Measurements from ENCODE around the gene ZC3H10. TPM values are rescaled to one million over a fixed set of nuclear protein-coding genes. Genes with fewer than 3 reads are reported as not detected.

The ZC3H10 gene
- total and polyA plus RNA-seq, 2 experiments from 2014 or later: 2.7 to 5.4 TPM

DNA sequence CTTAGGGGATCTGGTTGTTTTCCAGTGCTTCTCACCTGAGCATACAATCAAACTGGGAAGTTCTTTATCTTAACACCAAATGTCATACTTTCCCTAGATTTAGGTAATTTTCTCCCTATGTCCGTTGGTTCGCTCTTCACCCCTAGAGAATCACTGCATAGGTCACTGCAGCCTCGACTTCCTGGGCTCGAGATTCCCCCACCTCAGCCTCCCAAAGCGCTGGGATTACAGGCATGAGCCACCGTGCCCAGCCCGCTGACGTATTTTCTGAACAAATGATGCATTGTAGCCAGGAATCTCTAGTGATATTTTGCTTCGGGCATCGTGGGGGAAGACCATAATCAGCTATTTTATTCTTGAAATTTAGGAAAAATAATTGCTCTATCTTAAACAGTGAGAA lies 2.7 kb upstream of the ZC3H10 start:
- H3K4me2 ChIP-seq: peak overlapping the region; percentile 90
- peaks cover 61% of the 10 kb centered on the region for H3K36me3 Mint-ChIP-seq (ENCODE audit: low read depth)

DNA sequence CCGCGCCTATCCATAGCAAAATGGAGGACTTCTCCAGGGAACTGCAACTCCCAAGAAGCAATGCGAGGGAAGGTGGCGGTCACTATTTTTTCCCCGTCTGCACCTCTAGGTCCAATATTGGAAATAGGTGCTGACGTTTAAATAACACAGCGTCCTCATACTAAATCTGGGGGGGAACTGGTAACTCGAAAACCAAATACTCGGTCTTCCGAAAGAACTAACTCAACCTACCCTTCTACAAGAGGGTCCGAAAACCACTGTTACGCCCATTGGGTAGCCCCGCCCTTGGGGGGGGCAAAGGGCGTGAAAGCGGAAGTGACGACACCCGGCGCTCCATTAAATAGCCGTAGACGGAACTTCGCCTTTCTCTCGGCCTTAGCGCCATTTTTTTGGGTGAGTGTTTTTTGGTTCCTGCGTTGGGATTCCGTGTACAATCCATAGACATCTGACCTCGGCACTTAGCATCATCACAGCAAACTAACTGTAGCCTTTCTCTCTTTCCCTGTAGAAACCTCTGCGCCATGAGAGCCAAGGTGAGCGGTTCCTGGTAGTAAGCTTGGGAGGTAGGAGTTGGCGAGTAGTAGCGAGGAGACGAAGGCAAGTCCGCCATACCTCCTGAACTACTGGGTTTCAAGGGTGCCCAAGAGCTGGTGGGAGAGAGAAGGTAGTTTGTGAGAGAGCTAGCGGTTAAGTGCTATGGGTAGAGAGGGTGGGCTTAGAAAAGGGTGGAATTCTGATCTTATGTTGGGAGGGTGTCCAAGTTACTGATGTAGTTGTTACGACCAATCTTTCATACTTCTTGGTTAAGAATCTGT lies 1.6 kb upstream of the ZC3H10 start, which contains the start of gene RPL41:
TSS of gene RPL41 (plus strand) at position 367 of the 815 bp plus-strand sequence.
- peaks cover 26% of the 10 kb centered on the region for H3F3A ChIP-seq (replicated peaks; ENCODE audit: low read depth)
- H3K27ac Mint-ChIP-seq: peak within 1 kb of the TSS; percentile 100
- H3K27me3 Mint-ChIP-seq (ENCODE audit: insufficient read depth, low read depth, poor library complexity): peaks cover 22% of the 10 kb centered on the region
- H2AFZ ChIP-seq: peak within 1 kb of the TSS; percentile 6
- peaks cover 6% of the 10 kb centered on the region; the same call in 2 of the 3 replicates for H3K9me3 Mint-ChIP-seq
- peaks cover 61% of the 10 kb centered on the region for H3K36me3 Mint-ChIP-seq (ENCODE audit: low read depth)
- H3K79me2 ChIP-seq (replicated peaks; ENCODE audit: insufficient read depth): peaks cover 12% of the 10 kb centered on the region
- H3K27ac ChIP-seq (ENCODE audit: low read depth): peak within 1 kb of the TSS; percentile 96
- peak within 1 kb of the TSS; percentile 90 for H3K4me2 ChIP-seq
- ATAC-seq (peak; percentile 17), DNase-seq (ENCODE audit: low spot score) (peak; percentile 97)
- peaks cover 10% of the 10 kb centered on the region; the same call in 1 of the 2 replicates for H3K36me3 ChIP-seq (ENCODE audit: insufficient read depth)
- peak within 1 kb of the TSS; percentile 94 for H3K4me3 Mint-ChIP-seq
- H3K4me1 Mint-ChIP-seq: peaks cover 19% of the 10 kb centered on the region
- H3K4me1 ChIP-seq (ENCODE audit: insufficient read depth): peaks cover 10% of the 10 kb centered on the region
- H4K20me1 ChIP-seq (replicated peaks; ENCODE audit: insufficient read depth): no peaks in the 10 kb centered on the region
- no peaks in the 10 kb centered on the region for H3K9me2 ChIP-seq (ENCODE audit: insufficient read depth)
- peak within 1 kb of the TSS; percentile 86 for H3K4me3 ChIP-seq
- no peaks in the 10 kb centered on the region for H3K27me3 ChIP-seq (ENCODE audit: insufficient read depth)
- TF ChIP-seq NANOG (IDR thresholded peaks at IDR 0.05; ENCODE audit: borderline replicate concordance) (peak; percentile 46; the same call in 1 of the 2 replicates), CREB1 (CRISPR knock-in tag; IDR thresholded peaks at IDR 0.05; ENCODE audit: low read depth) (peak; percentile 94), ZNF114 (CRISPR knock-in tag; IDR thresholded peaks at IDR 0.05) (no peak), POLR2AphosphoS5 (IDR thresholded peaks at IDR 0.05; ENCODE audit: low read depth) (peak; percentile 100), EZH2 (IDR thresholded peaks at IDR 0.05; ENCODE audit: low read depth, unreplicated experiment) (no peak), EZH2phosphoT487 (IDR thresholded peaks at IDR 0.05; ENCODE audit: unreplicated experiment) (no peak)
- TF ChIP-seq, protein P1, sequence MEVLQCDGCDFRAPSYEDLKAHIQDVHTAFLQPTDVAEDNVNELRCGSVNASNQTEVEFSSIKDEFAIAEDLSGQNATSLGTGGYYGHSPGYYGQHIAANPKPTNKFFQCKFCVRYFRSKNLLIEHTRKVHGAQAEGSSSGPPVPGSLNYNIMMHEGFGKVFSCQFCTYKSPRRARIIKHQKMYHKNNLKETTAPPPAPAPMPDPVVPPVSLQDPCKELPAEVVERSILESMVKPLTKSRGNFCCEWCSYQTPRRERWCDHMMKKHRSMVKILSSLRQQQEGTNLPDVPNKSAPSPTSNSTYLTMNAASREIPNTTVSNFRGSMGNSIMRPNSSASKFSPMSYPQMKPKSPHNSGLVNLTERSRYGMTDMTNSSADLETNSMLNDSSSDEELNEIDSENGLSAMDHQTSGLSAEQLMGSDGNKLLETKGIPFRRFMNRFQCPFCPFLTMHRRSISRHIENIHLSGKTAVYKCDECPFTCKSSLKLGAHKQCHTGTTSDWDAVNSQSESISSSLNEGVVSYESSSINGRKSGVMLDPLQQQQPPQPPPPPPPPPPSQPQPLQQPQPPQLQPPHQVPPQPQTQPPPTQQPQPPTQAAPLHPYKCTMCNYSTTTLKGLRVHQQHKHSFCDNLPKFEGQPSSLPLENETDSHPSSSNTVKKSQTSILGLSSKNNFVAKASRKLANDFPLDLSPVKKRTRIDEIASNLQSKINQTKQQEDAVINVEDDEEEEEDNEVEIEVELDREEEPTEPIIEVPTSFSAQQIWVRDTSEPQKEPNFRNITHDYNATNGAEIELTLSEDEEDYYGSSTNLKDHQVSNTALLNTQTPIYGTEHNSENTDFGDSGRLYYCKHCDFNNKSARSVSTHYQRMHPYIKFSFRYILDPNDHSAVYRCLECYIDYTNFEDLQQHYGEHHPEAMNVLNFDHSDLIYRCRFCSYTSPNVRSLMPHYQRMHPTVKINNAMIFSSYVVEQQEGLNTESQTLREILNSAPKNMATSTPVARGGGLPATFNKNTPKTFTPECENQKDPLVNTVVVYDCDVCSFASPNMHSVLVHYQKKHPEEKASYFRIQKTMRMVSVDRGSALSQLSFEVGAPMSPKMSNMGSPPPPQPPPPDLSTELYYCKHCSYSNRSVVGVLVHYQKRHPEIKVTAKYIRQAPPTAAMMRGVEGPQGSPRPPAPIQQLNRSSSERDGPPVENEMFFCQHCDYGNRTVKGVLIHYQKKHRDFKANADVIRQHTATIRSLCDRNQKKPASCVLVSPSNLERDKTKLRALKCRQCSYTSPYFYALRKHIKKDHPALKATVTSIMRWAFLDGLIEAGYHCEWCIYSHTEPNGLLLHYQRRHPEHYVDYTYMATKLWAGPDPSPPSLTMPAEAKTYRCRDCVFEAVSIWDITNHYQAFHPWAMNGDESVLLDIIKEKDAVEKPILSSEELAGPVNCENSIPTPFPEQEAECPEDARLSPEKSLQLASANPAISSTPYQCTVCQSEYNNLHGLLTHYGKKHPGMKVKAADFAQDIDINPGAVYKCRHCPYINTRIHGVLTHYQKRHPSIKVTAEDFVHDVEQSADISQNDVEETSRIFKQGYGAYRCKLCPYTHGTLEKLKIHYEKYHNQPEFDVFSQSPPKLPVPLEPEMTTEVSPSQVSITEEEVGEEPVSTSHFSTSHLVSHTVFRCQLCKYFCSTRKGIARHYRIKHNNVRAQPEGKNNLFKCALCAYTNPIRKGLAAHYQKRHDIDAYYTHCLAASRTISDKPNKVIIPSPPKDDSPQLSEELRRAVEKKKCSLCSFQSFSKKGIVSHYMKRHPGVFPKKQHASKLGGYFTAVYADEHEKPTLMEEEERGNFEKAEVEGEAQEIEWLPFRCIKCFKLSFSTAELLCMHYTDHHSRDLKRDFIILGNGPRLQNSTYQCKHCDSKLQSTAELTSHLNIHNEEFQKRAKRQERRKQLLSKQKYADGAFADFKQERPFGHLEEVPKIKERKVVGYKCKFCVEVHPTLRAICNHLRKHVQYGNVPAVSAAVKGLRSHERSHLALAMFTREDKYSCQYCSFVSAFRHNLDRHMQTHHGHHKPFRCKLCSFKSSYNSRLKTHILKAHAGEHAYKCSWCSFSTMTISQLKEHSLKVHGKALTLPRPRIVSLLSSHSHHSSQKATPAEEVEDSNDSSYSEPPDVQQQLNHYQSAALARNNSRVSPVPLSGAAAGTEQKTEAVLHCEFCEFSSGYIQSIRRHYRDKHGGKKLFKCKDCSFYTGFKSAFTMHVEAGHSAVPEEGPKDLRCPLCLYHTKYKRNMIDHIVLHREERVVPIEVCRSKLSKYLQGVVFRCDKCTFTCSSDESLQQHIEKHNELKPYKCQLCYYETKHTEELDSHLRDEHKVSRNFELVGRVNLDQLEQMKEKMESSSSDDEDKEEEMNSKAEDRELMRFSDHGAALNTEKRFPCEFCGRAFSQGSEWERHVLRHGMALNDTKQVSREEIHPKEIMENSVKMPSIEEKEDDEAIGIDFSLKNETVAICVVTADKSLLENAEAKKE (CRISPR knock-in tag; IDR thresholded peaks at IDR 0.05): no peak
- TF ChIP-seq, protein P2, sequence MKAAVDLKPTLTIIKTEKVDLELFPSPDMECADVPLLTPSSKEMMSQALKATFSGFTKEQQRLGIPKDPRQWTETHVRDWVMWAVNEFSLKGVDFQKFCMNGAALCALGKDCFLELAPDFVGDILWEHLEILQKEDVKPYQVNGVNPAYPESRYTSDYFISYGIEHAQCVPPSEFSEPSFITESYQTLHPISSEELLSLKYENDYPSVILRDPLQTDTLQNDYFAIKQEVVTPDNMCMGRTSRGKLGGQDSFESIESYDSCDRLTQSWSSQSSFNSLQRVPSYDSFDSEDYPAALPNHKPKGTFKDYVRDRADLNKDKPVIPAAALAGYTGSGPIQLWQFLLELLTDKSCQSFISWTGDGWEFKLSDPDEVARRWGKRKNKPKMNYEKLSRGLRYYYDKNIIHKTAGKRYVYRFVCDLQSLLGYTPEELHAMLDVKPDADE (IDR thresholded peaks at IDR 0.05): peak; percentile 76

More for the DNA sequence above, 2.7 kb upstream of the ZC3H10 start:
- Mint-ChIP-seq H3K4me3 (peak overlapping the region; percentile 94), H3K27ac (peak overlapping the region; percentile 100), H3K27me3 (ENCODE audit: insufficient read depth, low read depth, poor library complexity) (peaks cover 22% of the 10 kb centered on the region), H3K4me1 (peaks cover 19% of the 10 kb centered on the region), H3K9me3 (peaks cover 6% of the 10 kb centered on the region; the same call in 2 of the 3 replicates)
- peaks cover 10% of the 10 kb centered on the region for H3K4me1 ChIP-seq (ENCODE audit: insufficient read depth)
- ATAC-seq (no peak), DNase-seq (ENCODE audit: low spot score) (peak; percentile 42)
- peak overlapping the region; percentile 6 for H2AFZ ChIP-seq
- H3K27me3 ChIP-seq (ENCODE audit: insufficient read depth): no peaks in the 10 kb centered on the region
- H3K27ac ChIP-seq (ENCODE audit: low read depth): peak overlapping the region; percentile 96; the same call in 1 of the 2 replicates
- TF ChIP-seq, protein P3, sequence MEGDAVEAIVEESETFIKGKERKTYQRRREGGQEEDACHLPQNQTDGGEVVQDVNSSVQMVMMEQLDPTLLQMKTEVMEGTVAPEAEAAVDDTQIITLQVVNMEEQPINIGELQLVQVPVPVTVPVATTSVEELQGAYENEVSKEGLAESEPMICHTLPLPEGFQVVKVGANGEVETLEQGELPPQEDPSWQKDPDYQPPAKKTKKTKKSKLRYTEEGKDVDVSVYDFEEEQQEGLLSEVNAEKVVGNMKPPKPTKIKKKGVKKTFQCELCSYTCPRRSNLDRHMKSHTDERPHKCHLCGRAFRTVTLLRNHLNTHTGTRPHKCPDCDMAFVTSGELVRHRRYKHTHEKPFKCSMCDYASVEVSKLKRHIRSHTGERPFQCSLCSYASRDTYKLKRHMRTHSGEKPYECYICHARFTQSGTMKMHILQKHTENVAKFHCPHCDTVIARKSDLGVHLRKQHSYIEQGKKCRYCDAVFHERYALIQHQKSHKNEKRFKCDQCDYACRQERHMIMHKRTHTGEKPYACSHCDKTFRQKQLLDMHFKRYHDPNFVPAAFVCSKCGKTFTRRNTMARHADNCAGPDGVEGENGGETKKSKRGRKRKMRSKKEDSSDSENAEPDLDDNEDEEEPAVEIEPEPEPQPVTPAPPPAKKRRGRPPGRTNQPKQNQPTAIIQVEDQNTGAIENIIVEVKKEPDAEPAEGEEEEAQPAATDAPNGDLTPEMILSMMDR (conservative IDR thresholded peaks at IDR 0.05; ENCODE audit: low read depth in 2 of 2): no peak
- TF ChIP-seq POLR2AphosphoS5 (IDR thresholded peaks at IDR 0.05; ENCODE audit: low read depth) (no peak), EZH2phosphoT487 (IDR thresholded peaks at IDR 0.05; ENCODE audit: unreplicated experiment) (no peak)
- H3K4me3 ChIP-seq: peak overlapping the region; percentile 86
- H3F3A ChIP-seq (replicated peaks; ENCODE audit: low read depth): peaks cover 35% of the 10 kb centered on the region
- H4K20me1 ChIP-seq (replicated peaks; ENCODE audit: insufficient read depth): no peaks in the 10 kb centered on the region
- peaks cover 21% of the 10 kb centered on the region for H3K36me3 ChIP-seq (ENCODE audit: insufficient read depth)
- H3K79me2 ChIP-seq (replicated peaks; ENCODE audit: insufficient read depth): peaks cover 12% of the 10 kb centered on the region
- no peaks in the 10 kb centered on the region for H3K9me2 ChIP-seq (ENCODE audit: insufficient read depth)
